HCT116 (cell line): ENCODE data around the gene RETSAT. TPM values are rescaled to one million over a fixed set of nuclear protein-coding genes. Genes with fewer than 3 reads are reported as not detected.

ENCODE experiments used
- ATAC-seq: fragments of 200-7000 bp; cut with Tn5 transposase; 2 replicates; pipeline ENCODE4 v1.9.1; 2020; ENCODE audit warnings: mild to moderate bottlenecking, moderate library complexity
- BruUV-seq: library from RNA; stranded (reverse); fragments of 400-500 nt; replicated peaks from 2 replicates; lab custom pipeline; 2021; lab: Mats Ljungman, UMichigan
- CTCF ChIA-PET: fragments of 300-600 bp; sonication (Branson Sonifier 250); formaldehyde crosslinking; loops from one replicate; lab custom pipeline; 2021; ENCODE audit warnings: antibody characterized with exemption; lab: Charles Lee
- POLR2A ChIA-PET: fragments of 300-600, 350-600 bp; sonication (Branson Sonifier 250); formaldehyde crosslinking; loops from one replicate; lab custom pipeline; 2021; ENCODE audit warnings: antibody characterized with exemption; lab: Charles Lee
- RAD21 ChIA-PET, 2 experiments: fragments of 300-600 bp; sonication (Branson Sonifier 250); formaldehyde crosslinking; loops; one replicate each; lab custom pipeline; 2023; ENCODE audit warnings: low total read pairs in 2 of 2; ENCODE audit not compliant: uncharacterized antibody in 2 of 2, unreplicated experiment in 2 of 2, low non-redundant PET in 1 of 2; lab: Charles Lee
- DNase-seq: peaks from one replicate; pipeline ENCODE4 v3.0.0-alpha.2; 2010; ENCODE audit warnings: low read depth, low spot score
- H2AFZ ChIP-seq: fragments of 200-600 bp; shearing (Covaris generic), sonication (generic); 2 replicates; pipeline ENCODE4 v1.6.1; 2017; ENCODE audit warnings: low read depth, mixed run types, mixed read lengths, antibody characterized with exemption, low read length; ENCODE audit not compliant: poor library complexity, severe bottlenecking
- H3K27ac ChIP-seq: 2 replicates; pipeline ENCODE4 v1.5.1; 2012; ENCODE audit warnings: low read depth, low read length
- H3K27me3 ChIP-seq: fragments of 200-600 bp; sonication (generic); 2 replicates; pipeline ENCODE4 v1.6.1; 2016; ENCODE audit warnings: mixed run types, low read length, mixed read lengths; ENCODE audit not compliant: insufficient read depth
- H3K36me3 ChIP-seq, 2 experiments: fragments of 200-500 bp in 1 of 2; fragments of 200-600 bp in 1 of 2; sonication (Bioruptor generic) in 1 of 2; sonication (generic) in 1 of 2; 2 replicates each; pipeline versions ENCODE4 v1.5.1 to v1.6.1; 2014 to 2016; ENCODE audit warnings: low read length in 2 of 2, inconsistent platforms in 1 of 2, mixed read lengths in 1 of 2, mixed run types in 1 of 2; ENCODE audit not compliant: insufficient read depth in 2 of 2, control insufficient read depth in 1 of 2
- H3K4me1 ChIP-seq, 2 experiments: fragments of 200-600 bp in 1 of 2; sonication (generic) in 1 of 2; 2 replicates each; pipeline versions ENCODE4 v1.5.1 to v1.6.1; 2012 to 2017; ENCODE audit warnings: low read length in 2 of 2, inconsistent platforms in 1 of 2, mild to moderate bottlenecking in 1 of 2, mixed read lengths in 1 of 2, mixed run types in 1 of 2, moderate library complexity in 1 of 2; ENCODE audit not compliant: insufficient read depth in 2 of 2, control insufficient read depth in 1 of 2
- H3K4me2 ChIP-seq: fragments of 200-600 bp; sonication (generic); 2 replicates; pipeline ENCODE4 v1.6.1; 2017; ENCODE audit warnings: mixed run types, low read length, mixed read lengths
- H3K4me3 ChIP-seq, 2 experiments: fragments of 200-600 bp in 1 of 2; sonication (generic) in 1 of 2; replicated peaks in 1 of 2; 2 replicates each; pipeline ENCODE4 v1.5.1; 2011 to 2016; ENCODE audit warnings: low read length in 2 of 2, control low read depth in 1 of 2, low read depth in 1 of 2, mild to moderate bottlenecking in 1 of 2, mixed read lengths in 1 of 2, mixed run types in 1 of 2
- H3K79me2 ChIP-seq: fragments of 200-600 bp; sonication (generic); 2 replicates; pipeline ENCODE4 v1.6.1; 2017; ENCODE audit warnings: mild to moderate bottlenecking, mixed run types, low read length, moderate library complexity, mixed read lengths; ENCODE audit not compliant: insufficient read depth
- H3K9ac ChIP-seq: fragments of 200-600 bp; sonication (generic); 2 replicates; pipeline ENCODE4 v1.6.1; 2016; ENCODE audit warnings: low read length, mixed read lengths
- H3K9me2 ChIP-seq: fragments of 200-600 bp; sonication (generic), shearing (Covaris generic); 2 replicates; pipeline ENCODE4 v1.6.1; 2017; ENCODE audit warnings: mixed run types, mild to moderate bottlenecking, moderate library complexity; ENCODE audit not compliant: insufficient read depth
- H3K9me3 ChIP-seq, 2 experiments: fragments of 200-500 bp in 1 of 2; fragments of 200-600 bp in 1 of 2; sonication (Bioruptor generic) in 1 of 2; sonication (generic) in 1 of 2; 2 replicates each; pipeline ENCODE4 v1.6.1; 2014 to 2017; ENCODE audit warnings: low read length in 2 of 2, mixed read lengths in 2 of 2, inconsistent platforms in 1 of 2, low read depth in 1 of 2, mild to moderate bottlenecking in 1 of 2, mixed run types in 1 of 2, moderate library complexity in 1 of 2; ENCODE audit not compliant: control insufficient read depth in 1 of 2, insufficient read depth in 1 of 2
- H4K20me1 ChIP-seq: fragments of 200-600 bp; sonication (generic), shearing (Covaris generic); 2 replicates; pipeline ENCODE4 v1.6.1; 2017; ENCODE audit warnings: mixed run types, mild to moderate bottlenecking, moderate library complexity; ENCODE audit not compliant: insufficient read depth
- CBX3 ChIP-seq: IDR thresholded peaks from 2 replicates; pipeline ENCODE4 v1.6.1; 2012; ENCODE audit warnings: low read depth
- EGR1 ChIP-seq: IDR thresholded peaks from 2 replicates; pipeline ENCODE4 v1.6.1; 2012; ENCODE audit warnings: low read depth
- EZH2phosphoT487 ChIP-seq: fragments of 200-600 bp; IDR thresholded peaks from 2 replicates; pipeline ENCODE4 v1.6.1; 2018; ENCODE audit warnings: antibody characterized with exemption, borderline replicate concordance
- JUND ChIP-seq: IDR thresholded peaks from 2 replicates; pipeline ENCODE4 v1.6.1; 2012
- POLR2A ChIP-seq: IDR thresholded peaks from 2 replicates; pipeline ENCODE4 v1.7.0; 2011; ENCODE audit warnings: borderline replicate concordance; ENCODE audit not compliant: insufficient read depth, insufficient read length; ENCODE audit errors: extremely low read depth
- SP1 ChIP-seq: IDR thresholded peaks from 2 replicates; pipeline ENCODE4 v1.6.1; 2012; ENCODE audit warnings: low read depth
- SRF ChIP-seq: IDR thresholded peaks from 2 replicates; pipeline ENCODE4 v1.6.1; 2012; ENCODE audit warnings: low read depth
- TCF7L2 ChIP-seq: IDR thresholded peaks from 2 replicates; pipeline ENCODE4 v1.7.0; 2011; ENCODE audit warnings: borderline replicate concordance, inconsistent platforms; ENCODE audit not compliant: insufficient read depth, insufficient read length; ENCODE audit errors: extremely low read depth
- ZFX ChIP-seq: fragments of 450-650 bp; IDR thresholded peaks from 2 replicates; pipeline ENCODE4 v1.6.1; 2017
- ZNF274 ChIP-seq: fragments of 200-500 bp; sonication (Bioruptor generic); IDR thresholded peaks from 2 replicates; pipeline ENCODE4 v1.6.1; 2014; ENCODE audit warnings: mild to moderate bottlenecking, low read depth, low read length, inconsistent platforms
- intact Hi-C: fragments of 100-400 bp; cut with micrococcal nuclease; formaldehyde crosslinking; loops from 2 replicates; pipeline ENCODE4 v1.10.0; 2022
- total RNA-seq: library from RNA; stranded (reverse); gene quantifications from one replicate; pipeline ENCODE4 v1.2.1, GENCODE V29; 2021; ENCODE audit not compliant: unreplicated experiment
- TF ChIP-seq, protein P1 (sequence below): IDR thresholded peaks from 2 replicates; pipeline ENCODE4 v1.6.1; 2011; ENCODE audit warnings: mild to moderate bottlenecking, low read length, moderate library complexity; ENCODE audit not compliant: insufficient replicate concordance; ENCODE audit errors: extremely low read depth
- TF ChIP-seq, protein P2 (sequence below): IDR thresholded peaks from 2 replicates; pipeline ENCODE4 v1.6.1; 2012; ENCODE audit warnings: low read depth
- TF ChIP-seq, protein P3 (sequence below): IDR thresholded peaks from 2 replicates; pipeline ENCODE4 v1.6.1; 2012

Gene RETSAT
- total RNA-seq, 1 experiment from 2014 or later, result 59.7 TPM

DNA sequence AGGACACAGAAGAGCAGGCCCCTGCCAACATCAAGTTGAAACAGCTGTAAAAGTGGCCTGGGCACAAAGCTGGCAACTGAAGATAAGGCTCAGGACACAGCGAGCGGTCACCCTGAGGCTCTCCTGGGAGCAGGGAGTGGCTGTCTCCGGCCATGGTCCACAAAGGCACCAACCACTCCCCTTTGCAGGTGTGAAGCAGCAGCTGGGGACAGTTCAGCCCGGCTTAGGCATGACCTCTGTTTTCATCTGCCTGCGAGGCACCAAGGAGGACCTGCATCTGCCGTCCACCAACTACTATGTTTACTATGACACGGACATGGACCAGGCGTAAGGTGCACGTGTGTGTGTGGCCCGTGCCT lies 39.5 kb downstream of the RETSAT start:
- ChIA-PET POLR2A (no interaction called here), CTCF (no interaction called here)
- no TSS peak for BruUV-seq

More for the DNA sequence above, 39.5 kb downstream of the RETSAT start:
- Histone ChIP-seq H3K9me2 (no peaks in the 10 kb centered on the region), H3K36me3 (peaks cover 7 to 18% of the 10 kb centered on the region in 2 experiments; a peak in 3 of 4 replicates), H3K9me3 (no peaks in the 10 kb centered on the region), H2AFZ (no peak overlapping the region), H3K4me2 (no peak overlapping the region), H3K9ac (no peak overlapping the region), H3K27me3 (no peaks in the 10 kb centered on the region), H3K79me2 (peaks cover 19% of the 10 kb centered on the region), H4K20me1 (no peaks in the 10 kb centered on the region), H3K4me3 (no peak overlapping the region), H3K4me1 (no peaks in the 10 kb centered on the region), H3K27ac (no peak overlapping the region)
- intact Hi-C loops, result no loop called here
- RAD21 ChIA-PET, result no interaction called here
- TF ChIP-seq ZFX (no peak), EZH2phosphoT487 (no peak), SRF (no peak), SP1 (no peak), POLR2A (no peak), CBX3 (no peak), TCF7L2 (no peak), EGR1 (no peak), JUND (no peak), ZNF274 (no peak)
- TF ChIP-seq, protein P1, sequence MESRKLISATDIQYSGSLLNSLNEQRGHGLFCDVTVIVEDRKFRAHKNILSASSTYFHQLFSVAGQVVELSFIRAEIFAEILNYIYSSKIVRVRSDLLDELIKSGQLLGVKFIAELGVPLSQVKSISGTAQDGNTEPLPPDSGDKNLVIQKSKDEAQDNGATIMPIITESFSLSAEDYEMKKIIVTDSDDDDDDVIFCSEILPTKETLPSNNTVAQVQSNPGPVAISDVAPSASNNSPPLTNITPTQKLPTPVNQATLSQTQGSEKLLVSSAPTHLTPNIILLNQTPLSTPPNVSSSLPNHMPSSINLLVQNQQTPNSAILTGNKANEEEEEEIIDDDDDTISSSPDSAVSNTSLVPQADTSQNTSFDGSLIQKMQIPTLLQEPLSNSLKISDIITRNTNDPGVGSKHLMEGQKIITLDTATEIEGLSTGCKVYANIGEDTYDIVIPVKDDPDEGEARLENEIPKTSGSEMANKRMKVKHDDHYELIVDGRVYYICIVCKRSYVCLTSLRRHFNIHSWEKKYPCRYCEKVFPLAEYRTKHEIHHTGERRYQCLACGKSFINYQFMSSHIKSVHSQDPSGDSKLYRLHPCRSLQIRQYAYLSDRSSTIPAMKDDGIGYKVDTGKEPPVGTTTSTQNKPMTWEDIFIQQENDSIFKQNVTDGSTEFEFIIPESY, result no peak
- TF ChIP-seq, protein P2, sequence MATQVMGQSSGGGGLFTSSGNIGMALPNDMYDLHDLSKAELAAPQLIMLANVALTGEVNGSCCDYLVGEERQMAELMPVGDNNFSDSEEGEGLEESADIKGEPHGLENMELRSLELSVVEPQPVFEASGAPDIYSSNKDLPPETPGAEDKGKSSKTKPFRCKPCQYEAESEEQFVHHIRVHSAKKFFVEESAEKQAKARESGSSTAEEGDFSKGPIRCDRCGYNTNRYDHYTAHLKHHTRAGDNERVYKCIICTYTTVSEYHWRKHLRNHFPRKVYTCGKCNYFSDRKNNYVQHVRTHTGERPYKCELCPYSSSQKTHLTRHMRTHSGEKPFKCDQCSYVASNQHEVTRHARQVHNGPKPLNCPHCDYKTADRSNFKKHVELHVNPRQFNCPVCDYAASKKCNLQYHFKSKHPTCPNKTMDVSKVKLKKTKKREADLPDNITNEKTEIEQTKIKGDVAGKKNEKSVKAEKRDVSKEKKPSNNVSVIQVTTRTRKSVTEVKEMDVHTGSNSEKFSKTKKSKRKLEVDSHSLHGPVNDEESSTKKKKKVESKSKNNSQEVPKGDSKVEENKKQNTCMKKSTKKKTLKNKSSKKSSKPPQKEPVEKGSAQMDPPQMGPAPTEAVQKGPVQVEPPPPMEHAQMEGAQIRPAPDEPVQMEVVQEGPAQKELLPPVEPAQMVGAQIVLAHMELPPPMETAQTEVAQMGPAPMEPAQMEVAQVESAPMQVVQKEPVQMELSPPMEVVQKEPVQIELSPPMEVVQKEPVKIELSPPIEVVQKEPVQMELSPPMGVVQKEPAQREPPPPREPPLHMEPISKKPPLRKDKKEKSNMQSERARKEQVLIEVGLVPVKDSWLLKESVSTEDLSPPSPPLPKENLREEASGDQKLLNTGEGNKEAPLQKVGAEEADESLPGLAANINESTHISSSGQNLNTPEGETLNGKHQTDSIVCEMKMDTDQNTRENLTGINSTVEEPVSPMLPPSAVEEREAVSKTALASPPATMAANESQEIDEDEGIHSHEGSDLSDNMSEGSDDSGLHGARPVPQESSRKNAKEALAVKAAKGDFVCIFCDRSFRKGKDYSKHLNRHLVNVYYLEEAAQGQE, result no peak
- TF ChIP-seq, protein P3, sequence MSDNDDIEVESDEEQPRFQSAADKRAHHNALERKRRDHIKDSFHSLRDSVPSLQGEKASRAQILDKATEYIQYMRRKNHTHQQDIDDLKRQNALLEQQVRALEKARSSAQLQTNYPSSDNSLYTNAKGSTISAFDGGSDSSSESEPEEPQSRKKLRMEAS, result no peak
- DNase-seq (no peak), ATAC-seq (no peak)
